OCI-LY7 (cell line): Measurements from ENCODE around the gene MAML3.

Experiments
- EZH2phosphoT487 ChIP-seq: fragments of 200-600 bp; sonication (generic); IDR thresholded peaks from 2 replicates; pipeline ENCODE4 v1.6.1; 2018; ENCODE audit warnings: low read depth, borderline replicate concordance, mild to moderate bottlenecking, mixed run types, antibody characterized with exemption, low read length, moderate library complexity, mixed read lengths
- TF ChIP-seq, protein P1 (sequence below): fragments of 200-600 bp; sonication (generic); conservative IDR thresholded peaks from 2 replicates; pipeline ENCODE4 v1.5.1; 2014; ENCODE audit warnings: mild to moderate bottlenecking, antibody characterized with exemption, low read length, moderate library complexity, mixed read lengths

- TF ChIP-seq, protein P1, sequence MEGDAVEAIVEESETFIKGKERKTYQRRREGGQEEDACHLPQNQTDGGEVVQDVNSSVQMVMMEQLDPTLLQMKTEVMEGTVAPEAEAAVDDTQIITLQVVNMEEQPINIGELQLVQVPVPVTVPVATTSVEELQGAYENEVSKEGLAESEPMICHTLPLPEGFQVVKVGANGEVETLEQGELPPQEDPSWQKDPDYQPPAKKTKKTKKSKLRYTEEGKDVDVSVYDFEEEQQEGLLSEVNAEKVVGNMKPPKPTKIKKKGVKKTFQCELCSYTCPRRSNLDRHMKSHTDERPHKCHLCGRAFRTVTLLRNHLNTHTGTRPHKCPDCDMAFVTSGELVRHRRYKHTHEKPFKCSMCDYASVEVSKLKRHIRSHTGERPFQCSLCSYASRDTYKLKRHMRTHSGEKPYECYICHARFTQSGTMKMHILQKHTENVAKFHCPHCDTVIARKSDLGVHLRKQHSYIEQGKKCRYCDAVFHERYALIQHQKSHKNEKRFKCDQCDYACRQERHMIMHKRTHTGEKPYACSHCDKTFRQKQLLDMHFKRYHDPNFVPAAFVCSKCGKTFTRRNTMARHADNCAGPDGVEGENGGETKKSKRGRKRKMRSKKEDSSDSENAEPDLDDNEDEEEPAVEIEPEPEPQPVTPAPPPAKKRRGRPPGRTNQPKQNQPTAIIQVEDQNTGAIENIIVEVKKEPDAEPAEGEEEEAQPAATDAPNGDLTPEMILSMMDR: no peak
- TF ChIP-seq EZH2phosphoT487: no peak
These were observed 231.5 kb downstream of the MAML3 start for GRCh38 chr4:139922406-139923024.
